ENCODE data around the gene TLDC2.

The TLDC2 gene

GRCh38 chr20:36860811-36861624 is 14.9 kb upstream of the TLDC2 start:
- POLR2A ChIA-PET: interaction anchor here (1.1 to 1.8 kb wide), 3 partner anchors 25 to 87 kb away, joined by 3 to 5 read pairs (median 4); partner anchors contain the start of gene DSN1
- DNase-seq (ENCODE audit: extremely low spot score): no peak
- CTCF ChIA-PET: no interaction called here
- TF ChIP-seq LEF1 (IDR thresholded peaks at IDR 0.05; ENCODE audit: borderline replicate concordance) (no peak), HDGF (IDR thresholded peaks at IDR 0.05; ENCODE audit: borderline replicate concordance) (no peak), BHLHE40 (IDR thresholded peaks at IDR 0.05; ENCODE audit: borderline replicate concordance) (no peak), SP1 (IDR thresholded peaks at IDR 0.05) (no peak), FOXA1 (IDR thresholded peaks at IDR 0.05) (no peak), ARNT (IDR thresholded peaks at IDR 0.05) (no peak), SUZ12 (IDR thresholded peaks at IDR 0.05) (no peak), NFRKB (IDR thresholded peaks at IDR 0.05) (no peak), L3MBTL2 (conservative IDR thresholded peaks at IDR 0.05) (no peak), PKNOX1 (IDR thresholded peaks at IDR 0.05) (no peak)

GRCh38 chr20:36861625-36861874 is 14.4 kb upstream of the TLDC2 start:
- DNase-seq (ENCODE audit: extremely low spot score): no peak
- ChIA-PET POLR2A (interaction anchor here (1.1 to 1.8 kb wide), 3 partner anchors 26 to 88 kb away, joined by 3 to 5 read pairs (median 4); partner anchors contain the start of gene DSN1), CTCF (no interaction called here)
- TF ChIP-seq ELF4 (IDR thresholded peaks at IDR 0.05) (no peak), FOXK2 (IDR thresholded peaks at IDR 0.05) (no peak), TARDBP (IDR thresholded peaks at IDR 0.05) (no peak), PKNOX1 (IDR thresholded peaks at IDR 0.05) (no peak), SUZ12 (IDR thresholded peaks at IDR 0.05) (no peak), LEF1 (IDR thresholded peaks at IDR 0.05; ENCODE audit: borderline replicate concordance) (no peak), SP1 (IDR thresholded peaks at IDR 0.05) (no peak), HDGF (IDR thresholded peaks at IDR 0.05; ENCODE audit: borderline replicate concordance) (no peak), ARNT (IDR thresholded peaks at IDR 0.05) (no peak), FOXM1 (IDR thresholded peaks at IDR 0.05; ENCODE audit: borderline replicate concordance) (no peak), FOXA1 (IDR thresholded peaks at IDR 0.05) (no peak), CTBP1 (IDR thresholded peaks at IDR 0.05; ENCODE audit: borderline replicate concordance) (no peak)

- TF ChIP-seq FOXK2 (IDR thresholded peaks at IDR 0.05): no peak
- no peak for TF ChIP-seq HDGF (IDR thresholded peaks at IDR 0.05; ENCODE audit: borderline replicate concordance)
- TF ChIP-seq FOXM1 (IDR thresholded peaks at IDR 0.05; ENCODE audit: borderline replicate concordance): no peak
- TF ChIP-seq TARDBP (IDR thresholded peaks at IDR 0.05): no peak
- no peak for TF ChIP-seq FOXA1 (IDR thresholded peaks at IDR 0.05)
- no peak for TF ChIP-seq CTBP1 (IDR thresholded peaks at IDR 0.05; ENCODE audit: borderline replicate concordance)
- TF ChIP-seq ELF4 (IDR thresholded peaks at IDR 0.05): no peak
- no peak for TF ChIP-seq BHLHE40 (IDR thresholded peaks at IDR 0.05; ENCODE audit: borderline replicate concordance)
- CTCF ChIA-PET: interaction anchor here (1.1 to 1.6 kb wide), 2 partner anchors 20 to 88 kb away, joined by 3 to 5 read pairs; partner anchors contain the start of gene DSN1
- DNase-seq (ENCODE audit: extremely low spot score): no peak
- POLR2A ChIA-PET: interaction anchor here (1.5 to 1.8 kb wide), 3 partner anchors 15 to 29 kb away, joined by 4 to 6 read pairs (median 5); no protein-coding TSS in a partner anchor
Observed at GRCh38 chr20:36861875-36862801, 13.8 kb upstream of the TLDC2 start.

- TF ChIP-seq SUZ12 (IDR thresholded peaks at IDR 0.05): no peak
- no peak for TF ChIP-seq ELF4 (IDR thresholded peaks at IDR 0.05)
- no peak for TF ChIP-seq FOXA1 (IDR thresholded peaks at IDR 0.05)
- TF ChIP-seq SP1 (IDR thresholded peaks at IDR 0.05): no peak
- no peak for TF ChIP-seq FOXM1 (IDR thresholded peaks at IDR 0.05; ENCODE audit: borderline replicate concordance)
- no peak for TF ChIP-seq PKNOX1 (IDR thresholded peaks at IDR 0.05)
- TF ChIP-seq L3MBTL2 (conservative IDR thresholded peaks at IDR 0.05): no peak
- TF ChIP-seq LEF1 (IDR thresholded peaks at IDR 0.05; ENCODE audit: borderline replicate concordance): no peak
- no peak for TF ChIP-seq ARNT (IDR thresholded peaks at IDR 0.05)
- TF ChIP-seq FOXK2 (IDR thresholded peaks at IDR 0.05): no peak
- TF ChIP-seq TARDBP (IDR thresholded peaks at IDR 0.05): no peak
- no peak for TF ChIP-seq CTBP1 (IDR thresholded peaks at IDR 0.05; ENCODE audit: borderline replicate concordance)
- TF ChIP-seq NFRKB (IDR thresholded peaks at IDR 0.05): no peak
- no peak for TF ChIP-seq BHLHE40 (IDR thresholded peaks at IDR 0.05; ENCODE audit: borderline replicate concordance)
- no peak for TF ChIP-seq HDGF (IDR thresholded peaks at IDR 0.05; ENCODE audit: borderline replicate concordance)
- no peak for TF ChIP-seq ZNF384 (IDR thresholded peaks at IDR 0.05)
- ChIA-PET CTCF (interaction anchor here (0.6 to 1.6 kb wide), 7 partner anchors 21 to 89 kb away, joined by 3 to 6 read pairs (median 5); partner anchors contain the start of gene DSN1), POLR2A (interaction anchor here (1.5 to 2.6 kb wide), 5 partner anchors 16 to 117 kb away, joined by 4 to 9 read pairs (median 5); partner anchors contain the start of gene NDRG3)
- DNase-seq (ENCODE audit: extremely low spot score): no peak
Observed at GRCh38 chr20:36862857-36863668, 12.9 kb upstream of the TLDC2 start.
